HG02571 (cell line): ENCODE results near the gene L1CAM.

Experiments used
- ATAC-seq: cut with Tn5 transposase; IDR thresholded peaks from one replicate; pipeline ENCODE4 v1.9.1; 2021; ENCODE audit warnings: mild to moderate bottlenecking, moderate library complexity; ENCODE audit not compliant: unreplicated experiment

The L1CAM gene, protein sequence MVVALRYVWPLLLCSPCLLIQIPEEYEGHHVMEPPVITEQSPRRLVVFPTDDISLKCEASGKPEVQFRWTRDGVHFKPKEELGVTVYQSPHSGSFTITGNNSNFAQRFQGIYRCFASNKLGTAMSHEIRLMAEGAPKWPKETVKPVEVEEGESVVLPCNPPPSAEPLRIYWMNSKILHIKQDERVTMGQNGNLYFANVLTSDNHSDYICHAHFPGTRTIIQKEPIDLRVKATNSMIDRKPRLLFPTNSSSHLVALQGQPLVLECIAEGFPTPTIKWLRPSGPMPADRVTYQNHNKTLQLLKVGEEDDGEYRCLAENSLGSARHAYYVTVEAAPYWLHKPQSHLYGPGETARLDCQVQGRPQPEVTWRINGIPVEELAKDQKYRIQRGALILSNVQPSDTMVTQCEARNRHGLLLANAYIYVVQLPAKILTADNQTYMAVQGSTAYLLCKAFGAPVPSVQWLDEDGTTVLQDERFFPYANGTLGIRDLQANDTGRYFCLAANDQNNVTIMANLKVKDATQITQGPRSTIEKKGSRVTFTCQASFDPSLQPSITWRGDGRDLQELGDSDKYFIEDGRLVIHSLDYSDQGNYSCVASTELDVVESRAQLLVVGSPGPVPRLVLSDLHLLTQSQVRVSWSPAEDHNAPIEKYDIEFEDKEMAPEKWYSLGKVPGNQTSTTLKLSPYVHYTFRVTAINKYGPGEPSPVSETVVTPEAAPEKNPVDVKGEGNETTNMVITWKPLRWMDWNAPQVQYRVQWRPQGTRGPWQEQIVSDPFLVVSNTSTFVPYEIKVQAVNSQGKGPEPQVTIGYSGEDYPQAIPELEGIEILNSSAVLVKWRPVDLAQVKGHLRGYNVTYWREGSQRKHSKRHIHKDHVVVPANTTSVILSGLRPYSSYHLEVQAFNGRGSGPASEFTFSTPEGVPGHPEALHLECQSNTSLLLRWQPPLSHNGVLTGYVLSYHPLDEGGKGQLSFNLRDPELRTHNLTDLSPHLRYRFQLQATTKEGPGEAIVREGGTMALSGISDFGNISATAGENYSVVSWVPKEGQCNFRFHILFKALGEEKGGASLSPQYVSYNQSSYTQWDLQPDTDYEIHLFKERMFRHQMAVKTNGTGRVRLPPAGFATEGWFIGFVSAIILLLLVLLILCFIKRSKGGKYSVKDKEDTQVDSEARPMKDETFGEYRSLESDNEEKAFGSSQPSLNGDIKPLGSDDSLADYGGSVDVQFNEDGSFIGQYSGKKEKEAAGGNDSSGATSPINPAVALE

DNA sequence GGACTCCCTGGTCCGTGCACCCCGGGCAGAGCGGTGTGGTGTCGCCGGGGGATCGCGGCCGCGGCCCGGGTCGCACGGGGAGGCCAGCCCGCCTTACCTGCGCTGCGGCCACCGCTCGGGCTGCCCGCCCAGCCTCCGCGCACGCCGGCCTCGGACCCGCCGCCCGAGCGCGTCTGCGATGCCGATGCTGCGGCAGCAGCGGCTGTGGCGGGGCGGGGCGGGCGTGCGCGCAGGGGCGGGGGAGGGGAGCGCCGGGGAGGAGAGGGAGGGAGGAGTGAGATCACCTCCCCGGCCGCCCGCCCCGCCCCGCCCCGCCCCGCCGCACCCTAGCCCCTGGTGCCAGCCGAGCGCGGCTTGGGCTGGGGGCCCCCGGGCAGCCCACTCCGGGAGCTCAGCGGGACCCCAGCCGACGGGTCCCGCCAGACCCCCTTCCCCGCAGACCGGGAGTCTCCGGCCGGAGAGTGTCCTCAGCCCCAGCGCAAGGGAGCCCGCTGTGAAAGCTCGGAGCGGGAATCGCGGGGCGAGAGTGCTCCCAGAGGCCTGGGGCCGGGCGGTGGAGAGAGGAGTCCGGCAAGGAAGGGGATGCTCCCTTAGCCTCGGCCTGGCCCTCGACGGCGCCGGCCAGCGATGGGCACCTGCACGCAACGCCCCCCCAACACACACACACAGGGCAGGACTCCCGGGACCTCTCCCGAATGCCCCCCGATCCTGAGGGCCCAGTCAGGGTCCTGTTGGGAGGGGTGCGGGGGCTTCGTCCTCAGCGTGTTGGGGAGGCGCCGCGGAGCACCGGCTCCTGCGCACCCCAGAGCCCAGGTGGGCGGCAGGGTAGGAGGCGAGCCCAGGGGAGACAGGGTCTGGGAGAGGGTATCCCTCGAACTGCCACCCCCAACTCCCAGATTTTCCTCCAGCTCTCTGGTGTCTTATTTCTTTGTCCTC is at the start of gene L1CAM:
L1CAM (minus strand) TSS at position 206 of the 936 bp plus-strand sequence. CDS start 10,337 bp downstream, outside the sequence.
- ATAC-seq, result no peak

DNA sequence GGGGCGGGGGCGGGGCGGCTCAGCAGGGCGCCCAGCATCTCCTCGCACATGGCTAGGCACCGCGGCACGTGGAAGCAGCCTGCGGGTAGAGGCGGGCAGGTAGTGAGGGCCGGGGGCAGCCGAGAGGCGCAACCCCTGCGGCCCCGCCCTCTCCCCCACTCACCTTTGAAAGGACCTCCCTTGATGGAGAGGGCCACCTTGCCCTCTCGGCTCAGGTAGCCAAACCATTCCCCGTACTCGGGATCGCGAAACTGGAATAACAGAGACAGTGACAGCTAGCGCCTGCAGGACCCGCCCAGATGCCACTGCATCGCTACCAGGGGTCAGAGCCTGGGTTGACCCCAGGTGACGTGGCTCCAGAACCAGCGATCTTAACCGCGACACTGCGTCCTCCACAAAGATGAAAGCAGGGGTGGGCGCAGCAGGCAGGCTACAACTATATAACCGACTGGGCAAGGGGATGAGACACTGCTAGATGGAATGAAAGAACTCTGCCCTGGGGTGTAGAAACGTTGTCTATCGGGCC is 49.4 kb upstream of the L1CAM start:
- no peak for ATAC-seq

DNA sequence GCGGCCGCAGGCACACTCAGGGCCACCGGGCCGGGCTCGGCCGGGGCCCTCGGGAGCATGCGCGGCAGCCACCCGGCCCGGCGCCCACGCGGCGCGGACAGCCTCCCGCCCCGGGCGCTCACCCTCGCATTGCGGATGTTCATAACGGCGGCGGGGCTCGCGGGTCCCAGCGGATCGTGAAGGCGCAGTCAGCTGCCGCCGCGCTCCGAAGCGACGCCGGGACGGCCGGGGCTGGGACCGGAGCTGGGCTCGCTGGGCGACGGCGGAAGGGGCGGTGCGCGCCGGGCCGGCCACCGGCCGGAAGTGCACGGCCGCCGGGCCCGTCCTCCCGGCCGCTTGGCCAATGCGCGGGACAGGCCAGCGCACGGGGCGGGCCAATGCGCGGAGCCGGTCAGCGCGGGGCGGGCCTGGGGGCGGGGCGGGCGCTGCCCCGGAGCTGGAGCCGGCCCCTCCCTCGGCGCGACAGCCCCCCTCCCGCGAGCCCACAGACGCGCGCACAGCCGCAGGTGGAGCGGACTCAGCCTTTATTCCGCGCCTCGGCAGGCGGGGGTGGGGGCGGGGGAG is 48.9 kb upstream of the L1CAM start, which contains the start of gene NAA10:
NAA10 (minus strand) TSS at position 276 of the 564 bp plus-strand sequence; CDS start at position 143, 133 bp downstream.
- ATAC-seq, result peak; percentile 86

DNA sequence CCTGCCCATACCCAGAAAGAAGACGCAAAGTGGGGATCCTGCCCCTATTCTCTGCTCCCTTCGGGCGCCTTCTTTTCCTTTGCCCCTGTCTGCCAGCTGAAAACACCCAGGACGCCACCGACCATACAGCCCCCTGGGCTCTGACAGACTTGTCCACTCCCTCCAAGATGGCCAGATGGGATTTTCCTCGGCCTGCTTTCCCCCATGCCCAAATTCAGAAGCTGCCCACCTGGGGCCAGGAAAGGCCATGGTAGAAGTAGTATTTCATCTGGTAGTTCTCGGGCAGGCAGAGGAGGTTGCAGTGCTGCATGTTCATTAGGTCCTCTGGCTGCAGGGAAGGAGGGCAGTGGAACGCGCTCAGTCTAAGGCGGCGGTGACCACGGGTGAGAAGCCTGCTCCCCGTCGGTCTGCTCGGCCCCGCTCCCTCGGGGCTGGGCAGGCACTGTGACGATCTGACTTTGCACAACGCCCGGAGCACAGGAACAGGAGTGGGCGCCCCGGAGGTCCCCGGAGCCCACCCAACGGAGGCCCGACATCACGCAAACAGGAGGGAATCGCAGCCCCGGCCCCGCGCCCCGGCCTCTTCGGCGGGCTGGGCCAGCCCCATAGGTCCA is 48.3 kb upstream of the L1CAM start:
- peak; percentile 8 for ATAC-seq

DNA sequence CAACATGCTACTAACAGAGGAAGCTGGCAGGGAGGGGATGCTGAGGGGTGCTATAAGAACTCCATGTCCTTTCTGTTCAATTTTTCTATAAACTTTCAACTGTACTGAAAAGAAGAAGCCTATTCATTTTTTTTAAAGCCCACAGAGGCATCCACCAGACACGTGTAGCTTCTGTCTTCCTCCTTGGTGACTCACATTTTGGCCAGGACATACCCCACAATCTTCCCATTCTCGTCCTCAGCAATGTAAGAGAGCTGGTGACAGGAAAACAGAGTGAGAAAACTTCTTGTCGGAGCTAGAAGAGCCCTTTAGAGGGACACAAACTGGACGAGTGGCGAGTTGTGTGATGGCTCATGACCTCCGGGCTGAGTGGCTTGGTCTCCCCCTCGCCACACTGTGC is 47.8 kb upstream of the L1CAM start:
- ATAC-seq, result no peak

DNA sequence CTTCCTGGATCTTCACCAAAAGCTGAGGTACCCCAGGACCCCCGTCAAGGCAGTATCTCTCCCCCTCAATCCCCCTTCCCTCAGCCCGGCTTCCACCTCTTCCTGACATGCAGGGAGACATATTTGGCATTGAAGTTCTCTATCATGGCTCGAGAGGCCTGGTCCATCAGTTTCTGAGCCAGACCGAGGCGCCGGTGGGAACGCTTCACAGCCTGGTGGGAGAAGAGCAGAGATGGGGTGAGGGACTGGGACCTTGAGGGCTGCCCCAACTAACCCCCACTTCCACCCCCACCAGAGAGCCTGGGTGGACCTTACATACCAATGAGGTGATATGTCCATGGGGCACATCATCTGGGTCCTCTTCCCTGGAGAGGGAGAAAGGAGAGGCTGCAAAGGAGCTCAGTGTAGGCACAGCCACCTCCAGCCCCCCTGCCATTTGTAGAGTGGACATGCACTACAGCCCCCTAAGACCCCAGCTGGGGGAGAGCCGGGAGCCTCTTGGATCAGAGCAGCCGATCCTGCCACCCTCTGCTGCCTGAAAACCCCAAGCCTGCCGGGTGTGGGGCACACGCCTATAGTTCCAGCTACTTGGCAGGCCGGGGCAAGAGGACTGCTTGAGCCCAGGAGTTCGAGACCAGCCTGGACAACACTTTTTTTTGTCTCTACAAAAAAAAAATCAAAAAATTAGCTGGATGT is 46.4 kb upstream of the L1CAM start:
- ATAC-seq, result no peak

DNA sequence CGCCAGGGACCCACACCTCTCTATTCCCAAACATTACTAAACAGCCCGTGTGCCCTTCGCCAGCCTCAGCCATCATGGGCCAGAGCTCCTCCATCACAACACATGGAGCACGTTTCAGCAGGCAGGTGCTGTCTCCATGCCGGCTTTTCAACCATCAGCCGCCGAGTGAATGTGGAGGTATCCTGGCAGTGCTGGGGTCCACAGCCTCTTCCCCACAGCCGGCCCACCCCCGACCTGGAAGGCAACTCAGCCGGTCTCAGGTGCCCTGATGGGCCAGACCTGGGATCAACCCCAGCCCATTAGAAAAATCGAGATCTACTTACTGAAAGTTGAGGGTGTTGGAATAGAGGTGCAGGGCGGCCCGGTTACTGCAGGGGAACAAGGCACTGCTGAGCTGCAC is 45.8 kb upstream of the L1CAM start:
- no peak for ATAC-seq

DNA sequence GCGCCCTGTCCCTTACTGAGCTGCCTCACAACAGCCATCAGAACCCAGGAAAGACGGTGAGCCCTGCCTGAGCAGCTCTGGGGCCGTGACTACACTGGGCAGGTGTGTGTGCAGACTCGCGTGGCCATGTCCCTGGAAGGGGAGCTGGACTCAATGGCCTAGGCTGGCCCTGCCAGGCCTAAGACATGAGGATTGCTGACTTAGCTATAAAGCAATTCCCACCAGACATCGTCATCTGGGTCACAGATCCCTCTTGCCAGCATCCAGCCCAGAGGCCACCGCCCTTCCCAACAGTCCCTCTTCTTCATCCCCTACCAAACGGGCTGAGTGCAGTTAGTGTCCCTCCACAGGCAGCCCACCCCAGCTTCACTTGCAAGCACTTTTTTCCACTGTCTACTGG is 45.2 kb upstream of the L1CAM start:
- ATAC-seq, result no peak

DNA sequence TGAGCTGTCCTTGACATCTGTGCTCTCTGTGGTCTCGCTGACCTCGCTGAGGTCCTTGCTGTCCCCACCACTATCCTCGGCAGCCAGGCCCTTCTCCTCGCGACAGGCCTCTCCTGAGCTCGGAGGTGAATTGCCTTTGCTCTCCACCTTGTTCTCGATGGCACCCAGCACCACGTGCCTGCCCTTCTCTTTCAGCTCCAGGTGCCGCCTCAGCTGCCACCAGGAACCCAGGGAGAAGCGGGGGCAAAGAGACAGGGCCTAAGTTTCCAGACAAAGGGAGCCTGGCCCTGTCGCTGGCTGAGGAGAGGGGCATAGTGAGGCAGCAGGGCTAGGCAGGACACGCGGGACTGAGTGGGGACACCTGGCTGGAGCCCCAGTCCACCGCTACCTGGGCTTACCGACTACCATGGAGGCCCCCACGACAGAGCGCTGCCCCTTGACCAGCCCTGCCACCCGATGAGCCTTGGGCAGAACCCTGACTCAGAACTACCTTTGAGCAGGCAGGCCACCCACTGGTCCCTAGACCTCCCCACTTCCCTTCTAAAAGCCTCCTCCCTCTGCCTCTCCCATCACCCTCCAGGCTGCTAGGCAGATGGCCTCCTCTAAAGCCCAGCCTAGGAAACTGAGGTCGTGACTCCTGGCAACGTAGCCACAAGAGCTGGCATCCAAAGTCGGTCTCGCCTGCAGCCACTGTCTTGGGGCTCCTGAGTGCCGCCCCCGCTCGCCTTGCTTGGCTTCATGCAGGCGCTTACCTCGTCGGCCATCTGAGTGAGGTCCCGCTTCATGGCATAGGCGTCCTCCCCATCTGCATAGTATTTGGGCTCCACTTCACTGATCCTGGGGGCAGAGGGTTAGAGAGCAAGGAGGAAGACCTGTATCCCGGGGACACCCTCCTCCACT is 44.3 kb upstream of the L1CAM start:
- ATAC-seq, result no peak

DNA sequence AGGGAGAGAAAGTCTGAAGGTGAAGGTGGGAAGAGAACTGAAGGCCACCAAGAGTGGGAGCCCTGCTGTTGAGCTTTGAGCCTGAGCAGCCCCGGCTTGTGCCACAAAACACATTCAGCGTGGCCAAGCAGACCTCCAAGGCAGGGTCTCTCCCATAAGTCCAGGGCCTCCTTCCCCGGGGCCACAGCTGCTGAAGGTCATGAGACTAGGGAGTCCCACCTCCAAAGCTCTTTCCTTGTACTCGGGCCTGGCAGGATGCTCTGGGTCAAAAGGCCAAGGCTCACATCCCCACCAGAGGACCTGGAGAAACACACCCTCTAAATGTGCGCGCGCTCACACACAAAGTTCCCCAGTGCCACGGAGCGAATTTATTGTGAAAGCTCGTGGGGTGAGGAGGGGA is 43.6 kb upstream of the L1CAM start:
- no peak for ATAC-seq

DNA sequence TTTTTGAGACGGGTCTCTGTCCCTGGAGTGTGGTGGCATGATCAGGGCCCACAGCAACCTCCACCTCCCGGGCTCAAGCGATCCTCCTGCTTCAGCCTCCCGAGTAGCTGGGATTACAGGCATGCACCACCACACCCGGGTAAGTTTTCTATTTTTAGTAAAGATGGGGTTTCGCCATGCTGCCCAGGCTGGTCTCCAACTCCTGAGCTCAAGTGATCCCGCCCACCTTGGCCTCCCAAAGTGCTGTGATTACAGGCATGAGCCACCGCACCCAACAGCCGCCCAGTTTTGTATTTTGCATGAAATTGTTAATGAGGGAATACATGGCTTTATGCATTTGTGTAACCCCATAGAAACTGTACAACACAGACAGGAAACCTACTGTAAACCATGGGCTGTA is 42.9 kb upstream of the L1CAM start:
- ATAC-seq, result no peak

DNA sequence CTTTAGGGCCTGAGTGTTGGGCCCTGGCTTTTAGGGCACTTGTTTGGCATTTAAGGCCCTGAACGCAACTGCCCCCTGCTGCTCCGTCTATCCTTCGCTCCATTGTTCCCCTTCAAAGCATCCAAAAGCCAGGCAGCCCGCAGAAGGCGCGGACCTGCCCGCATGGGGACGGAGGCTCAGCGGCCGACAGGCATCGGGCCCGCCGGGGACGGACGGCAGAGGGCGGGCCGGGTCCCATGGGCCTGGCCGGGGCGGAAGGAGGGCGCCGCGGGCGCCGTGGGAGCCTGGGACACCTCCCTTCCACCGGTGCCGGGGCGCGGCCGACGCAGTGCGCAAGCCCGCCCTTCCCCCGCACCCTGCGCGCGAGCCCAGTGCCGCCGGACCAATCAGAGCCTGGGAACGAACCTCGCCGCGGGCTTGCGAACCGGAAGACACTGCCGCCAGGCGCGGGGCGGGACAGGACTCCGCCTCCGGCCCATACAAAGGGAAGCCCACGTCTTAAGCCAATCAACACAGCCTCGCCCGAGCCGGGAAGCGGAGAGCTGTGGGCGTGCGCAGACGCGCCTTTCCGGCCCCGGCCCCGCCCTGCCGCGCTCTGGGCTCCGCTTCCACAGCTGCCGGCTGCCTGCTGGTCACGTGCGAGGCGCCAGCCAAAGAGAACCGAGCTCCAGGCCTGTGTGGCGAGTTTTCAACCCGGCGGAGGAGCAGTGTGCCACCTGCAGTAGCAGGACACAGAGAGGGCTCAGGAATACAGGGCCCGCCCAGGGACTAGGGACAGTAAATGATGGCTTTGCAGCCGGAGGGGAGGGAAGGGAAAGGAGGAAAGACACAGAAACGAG is 42.2 kb upstream of the L1CAM start:
- peak; percentile 77 for ATAC-seq

DNA sequence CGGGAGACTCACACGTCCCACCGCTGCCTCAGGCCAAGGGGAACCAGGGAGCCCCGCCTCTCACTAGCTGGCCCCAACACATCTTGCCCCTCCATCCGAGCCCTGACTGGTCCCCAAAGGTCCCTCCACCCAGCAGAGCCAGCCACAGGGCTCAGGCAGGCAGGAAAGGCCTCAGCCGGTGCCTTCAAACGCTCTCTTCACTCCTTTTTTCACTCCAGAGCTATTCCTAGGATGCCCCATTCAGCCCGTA is 41.6 kb upstream of the L1CAM start:
- ATAC-seq, result no peak

DNA sequence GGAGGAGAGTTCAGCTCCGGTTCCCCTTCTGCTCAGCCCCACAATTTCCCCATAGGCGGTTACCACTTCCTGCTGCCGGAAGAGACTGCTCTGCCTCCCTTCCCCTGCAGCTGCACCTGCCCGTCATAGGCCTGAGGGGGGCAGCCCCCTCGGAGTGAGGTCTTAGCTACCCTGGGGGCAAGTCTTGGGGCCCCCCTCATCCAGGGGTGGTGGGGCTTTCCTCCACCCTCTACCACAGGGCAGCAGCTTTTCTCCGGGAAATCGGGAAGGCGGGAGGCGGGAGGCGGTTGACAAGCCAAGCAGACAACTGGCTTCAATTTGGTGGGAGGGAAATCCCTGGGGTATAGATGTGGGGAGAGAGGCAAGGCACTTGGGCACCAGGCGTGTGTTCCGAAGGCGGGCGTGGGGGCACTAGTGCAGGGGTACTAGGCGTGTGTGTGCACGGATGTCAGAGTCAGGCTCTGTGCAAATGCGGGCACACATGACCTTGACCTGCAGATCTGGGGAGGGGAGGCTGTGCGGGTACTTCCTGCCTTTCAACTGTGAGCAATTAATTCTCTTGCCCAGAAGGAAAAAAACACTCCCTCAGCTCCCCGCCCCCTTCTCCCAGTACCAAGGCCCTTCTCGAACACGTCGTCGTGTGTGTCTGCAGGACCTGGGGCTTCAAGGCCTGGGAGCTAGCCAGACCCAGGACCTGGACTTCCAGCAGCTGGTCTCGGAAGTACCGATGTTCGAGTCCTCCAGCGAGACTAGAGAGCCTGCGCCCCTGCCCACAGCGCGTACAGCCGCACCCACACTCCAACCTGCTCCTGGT is 41.1 kb upstream of the L1CAM start:
- ATAC-seq, result no peak

DNA sequence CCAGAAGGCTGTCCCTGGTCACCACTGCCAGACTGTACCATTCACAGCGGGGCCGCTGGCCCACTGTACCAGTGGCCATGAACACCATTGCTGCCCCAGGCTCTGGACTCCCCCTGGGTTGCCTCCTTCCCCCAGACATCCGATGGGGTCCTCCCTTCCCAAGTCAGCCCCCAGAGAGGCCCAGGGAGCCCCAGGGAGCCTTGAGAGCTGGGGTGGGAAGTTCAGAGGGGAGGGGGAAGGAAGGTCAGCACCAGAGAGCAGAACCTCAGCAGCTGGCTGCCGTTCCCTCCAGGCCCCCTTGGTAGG is 40.5 kb upstream of the L1CAM start:
- no peak for ATAC-seq
